ENCODE results near the gene DGKI. TPM values are rescaled to one million over a fixed set of nuclear protein-coding genes. Genes with fewer than 3 reads are reported as not detected.
A peak's percentile ranks its signal among the peaks of the same experiment; 100 is the strongest.

The DGKI gene
- total and polyA plus RNA-seq, 9 of the 15 experiments (the other 6 are each of a cell fraction or from before 2014, with no cell fraction given) = 0.11 to 0.54 (median 0.15) TPM; not detected in 5

DNA sequence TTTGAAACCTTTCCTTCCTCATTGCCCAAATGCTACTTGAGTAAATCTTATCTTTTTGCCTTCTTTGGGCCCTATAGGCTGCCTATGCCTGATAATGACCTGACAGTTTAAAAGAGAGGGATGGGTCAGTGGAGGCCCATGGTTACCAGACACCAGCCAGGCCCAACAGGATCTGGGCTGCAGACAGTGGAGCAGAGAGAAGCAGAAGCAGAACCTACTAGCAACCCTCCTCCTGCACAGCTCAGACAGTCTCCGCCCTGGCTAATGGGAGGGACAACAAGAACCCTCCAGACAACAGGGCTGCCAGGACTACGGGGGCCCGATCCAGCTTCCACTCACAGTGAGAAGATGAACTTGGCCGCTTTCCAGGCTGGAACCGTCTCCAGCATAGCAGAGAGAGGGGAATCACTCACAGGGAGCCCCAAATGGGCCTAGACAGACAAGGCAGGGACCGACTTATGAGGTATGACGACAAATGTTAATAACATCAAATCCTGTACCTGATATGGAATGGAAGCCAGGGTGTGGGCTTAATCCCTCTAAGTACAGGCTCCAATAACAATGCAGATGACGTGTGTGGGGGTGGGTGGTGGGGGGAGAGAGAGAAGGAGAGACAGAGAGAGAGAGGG, 31.7 kb upstream of the DGKI start (continued):
- TF ChIP-seq, protein P1, sequence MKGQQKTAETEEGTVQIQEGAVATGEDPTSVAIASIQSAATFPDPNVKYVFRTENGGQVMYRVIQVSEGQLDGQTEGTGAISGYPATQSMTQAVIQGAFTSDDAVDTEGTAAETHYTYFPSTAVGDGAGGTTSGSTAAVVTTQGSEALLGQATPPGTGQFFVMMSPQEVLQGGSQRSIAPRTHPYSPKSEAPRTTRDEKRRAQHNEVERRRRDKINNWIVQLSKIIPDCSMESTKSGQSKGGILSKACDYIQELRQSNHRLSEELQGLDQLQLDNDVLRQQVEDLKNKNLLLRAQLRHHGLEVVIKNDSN (CRISPR knock-in tag; IDR thresholded peaks at IDR 0.05) = no peak
- TF ChIP-seq MTA3 (IDR thresholded peaks at IDR 0.05; ENCODE audit: borderline replicate concordance) (0 out of 2 replicates have a peak, but pooled peaks have one; percentile 38), ZFX (CRISPR knock-in tag; IDR thresholded peaks at IDR 0.05) (peak; percentile 15; the same call in 1 of the 2 replicates), TCFL5 (CRISPR knock-in tag; conservative IDR thresholded peaks at IDR 0.05) (no peak), MYNN (IDR thresholded peaks at IDR 0.05) (no peak), MYNN (CRISPR knock-in tag; IDR thresholded peaks at IDR 0.05) (no peak), TGIF2 (CRISPR knock-in tag; IDR thresholded peaks at IDR 0.05) (no peak), CTBP1 (IDR thresholded peaks at IDR 0.05; ENCODE audit: borderline replicate concordance) (no peak), GATA2 (CRISPR knock-in tag; IDR thresholded peaks at IDR 0.05) (peak; percentile 79), ZZZ3 (IDR thresholded peaks at IDR 0.05) (no peak), ZNF583 (CRISPR knock-in tag; IDR thresholded peaks at IDR 0.05) (no peak)
- TF ChIP-seq, protein P2, sequence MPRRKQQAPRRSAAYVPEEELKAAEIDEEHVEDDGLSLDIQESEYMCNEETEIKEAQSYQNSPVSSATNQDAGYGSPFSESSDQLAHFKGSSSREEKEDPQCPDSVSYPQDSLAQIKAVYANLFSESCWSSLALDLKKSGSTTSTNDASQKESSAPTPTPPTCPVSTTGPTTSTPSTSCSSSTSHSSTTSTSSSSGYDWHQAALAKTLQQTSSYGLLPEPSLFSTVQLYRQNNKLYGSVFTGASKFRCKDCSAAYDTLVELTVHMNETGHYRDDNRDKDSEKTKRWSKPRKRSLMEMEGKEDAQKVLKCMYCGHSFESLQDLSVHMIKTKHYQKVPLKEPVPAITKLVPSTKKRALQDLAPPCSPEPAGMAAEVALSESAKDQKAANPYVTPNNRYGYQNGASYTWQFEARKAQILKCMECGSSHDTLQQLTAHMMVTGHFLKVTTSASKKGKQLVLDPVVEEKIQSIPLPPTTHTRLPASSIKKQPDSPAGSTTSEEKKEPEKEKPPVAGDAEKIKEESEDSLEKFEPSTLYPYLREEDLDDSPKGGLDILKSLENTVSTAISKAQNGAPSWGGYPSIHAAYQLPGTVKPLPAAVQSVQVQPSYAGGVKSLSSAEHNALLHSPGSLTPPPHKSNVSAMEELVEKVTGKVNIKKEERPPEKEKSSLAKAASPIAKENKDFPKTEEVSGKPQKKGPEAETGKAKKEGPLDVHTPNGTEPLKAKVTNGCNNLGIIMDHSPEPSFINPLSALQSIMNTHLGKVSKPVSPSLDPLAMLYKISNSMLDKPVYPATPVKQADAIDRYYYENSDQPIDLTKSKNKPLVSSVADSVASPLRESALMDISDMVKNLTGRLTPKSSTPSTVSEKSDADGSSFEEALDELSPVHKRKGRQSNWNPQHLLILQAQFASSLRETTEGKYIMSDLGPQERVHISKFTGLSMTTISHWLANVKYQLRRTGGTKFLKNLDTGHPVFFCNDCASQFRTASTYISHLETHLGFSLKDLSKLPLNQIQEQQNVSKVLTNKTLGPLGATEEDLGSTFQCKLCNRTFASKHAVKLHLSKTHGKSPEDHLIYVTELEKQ (CRISPR knock-in tag; IDR thresholded peaks at IDR 0.05) = no peak
